ENCODE results near the gene RGL2. TPM values are rescaled to one million over a fixed set of nuclear protein-coding genes. Genes with fewer than 3 reads are reported as not detected.

RGL2 gene
- polyA plus RNA-seq, 1 donor from 2014 or later, result 120 TPM

- H3F3A ChIP-seq (ENCODE audit: insufficient read depth, low read length, poor library complexity, severe bottlenecking), result no peaks in the 10 kb centered on the region
- no peak overlapping the region for H3K27ac ChIP-seq (ENCODE audit: low read length)
- no peak overlapping the region for H3K9ac ChIP-seq (ENCODE audit: low read length)
- no peak overlapping the region for H3K4me3 ChIP-seq (ENCODE audit: low read length)
- H2AFZ ChIP-seq (ENCODE audit: low read depth, low read length), result no peak overlapping the region
- no peaks in the 10 kb centered on the region for H3K9me2 ChIP-seq (ENCODE audit: insufficient read depth, low read length)
- H3K9me3 ChIP-seq (ENCODE audit: low read length), result no peaks in the 10 kb centered on the region
- no peak for TF ChIP-seq CTCF (IDR thresholded peaks at IDR 0.05; ENCODE audit: poor library complexity, severe bottlenecking)
- no peak for TF ChIP-seq TAF1 (IDR thresholded peaks at IDR 0.05; ENCODE audit: low read depth)
- TF ChIP-seq MXI1 (conservative IDR thresholded peaks at IDR 0.05; ENCODE audit: poor library complexity, severe bottlenecking), result no peak
- TF ChIP-seq SMC3 (conservative IDR thresholded peaks at IDR 0.05; ENCODE audit: poor library complexity), result no peak
- TF ChIP-seq, protein P1, sequence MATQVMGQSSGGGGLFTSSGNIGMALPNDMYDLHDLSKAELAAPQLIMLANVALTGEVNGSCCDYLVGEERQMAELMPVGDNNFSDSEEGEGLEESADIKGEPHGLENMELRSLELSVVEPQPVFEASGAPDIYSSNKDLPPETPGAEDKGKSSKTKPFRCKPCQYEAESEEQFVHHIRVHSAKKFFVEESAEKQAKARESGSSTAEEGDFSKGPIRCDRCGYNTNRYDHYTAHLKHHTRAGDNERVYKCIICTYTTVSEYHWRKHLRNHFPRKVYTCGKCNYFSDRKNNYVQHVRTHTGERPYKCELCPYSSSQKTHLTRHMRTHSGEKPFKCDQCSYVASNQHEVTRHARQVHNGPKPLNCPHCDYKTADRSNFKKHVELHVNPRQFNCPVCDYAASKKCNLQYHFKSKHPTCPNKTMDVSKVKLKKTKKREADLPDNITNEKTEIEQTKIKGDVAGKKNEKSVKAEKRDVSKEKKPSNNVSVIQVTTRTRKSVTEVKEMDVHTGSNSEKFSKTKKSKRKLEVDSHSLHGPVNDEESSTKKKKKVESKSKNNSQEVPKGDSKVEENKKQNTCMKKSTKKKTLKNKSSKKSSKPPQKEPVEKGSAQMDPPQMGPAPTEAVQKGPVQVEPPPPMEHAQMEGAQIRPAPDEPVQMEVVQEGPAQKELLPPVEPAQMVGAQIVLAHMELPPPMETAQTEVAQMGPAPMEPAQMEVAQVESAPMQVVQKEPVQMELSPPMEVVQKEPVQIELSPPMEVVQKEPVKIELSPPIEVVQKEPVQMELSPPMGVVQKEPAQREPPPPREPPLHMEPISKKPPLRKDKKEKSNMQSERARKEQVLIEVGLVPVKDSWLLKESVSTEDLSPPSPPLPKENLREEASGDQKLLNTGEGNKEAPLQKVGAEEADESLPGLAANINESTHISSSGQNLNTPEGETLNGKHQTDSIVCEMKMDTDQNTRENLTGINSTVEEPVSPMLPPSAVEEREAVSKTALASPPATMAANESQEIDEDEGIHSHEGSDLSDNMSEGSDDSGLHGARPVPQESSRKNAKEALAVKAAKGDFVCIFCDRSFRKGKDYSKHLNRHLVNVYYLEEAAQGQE (IDR thresholded peaks at IDR 0.05; ENCODE audit: borderline replicate concordance), result no peak
- TF ChIP-seq POLR2AphosphoS5 (IDR thresholded peaks at IDR 0.05), result no peak
- no peak for TF ChIP-seq EZH2 (IDR thresholded peaks at IDR 0.05; ENCODE audit: borderline replicate concordance, insufficient read depth, low read length, poor library complexity, severe bottlenecking)
- no peak for TF ChIP-seq RAD21 (conservative IDR thresholded peaks at IDR 0.05)
- no peak for TF ChIP-seq EP300 (conservative IDR thresholded peaks at IDR 0.05; ENCODE audit: poor library complexity, severe bottlenecking)
- H3K4me2 ChIP-seq (ENCODE audit: low read length), result no peak overlapping the region
- no peaks in the 10 kb centered on the region for H3K36me3 ChIP-seq (ENCODE audit: insufficient read depth, low read length)
- no peaks in the 10 kb centered on the region for H3K27me3 ChIP-seq (ENCODE audit: insufficient read depth, low read depth, low read length)
- H4K20me1 ChIP-seq (ENCODE audit: insufficient read depth), result no peaks in the 10 kb centered on the region
- H3K79me2 ChIP-seq (replicated peaks; ENCODE audit: insufficient read depth, low read length), result peaks cover 5% of the 10 kb centered on the region
These were observed 20.4 kb downstream of the RGL2 start for GRCh38 chr6:33278392-33278741.

DNA sequence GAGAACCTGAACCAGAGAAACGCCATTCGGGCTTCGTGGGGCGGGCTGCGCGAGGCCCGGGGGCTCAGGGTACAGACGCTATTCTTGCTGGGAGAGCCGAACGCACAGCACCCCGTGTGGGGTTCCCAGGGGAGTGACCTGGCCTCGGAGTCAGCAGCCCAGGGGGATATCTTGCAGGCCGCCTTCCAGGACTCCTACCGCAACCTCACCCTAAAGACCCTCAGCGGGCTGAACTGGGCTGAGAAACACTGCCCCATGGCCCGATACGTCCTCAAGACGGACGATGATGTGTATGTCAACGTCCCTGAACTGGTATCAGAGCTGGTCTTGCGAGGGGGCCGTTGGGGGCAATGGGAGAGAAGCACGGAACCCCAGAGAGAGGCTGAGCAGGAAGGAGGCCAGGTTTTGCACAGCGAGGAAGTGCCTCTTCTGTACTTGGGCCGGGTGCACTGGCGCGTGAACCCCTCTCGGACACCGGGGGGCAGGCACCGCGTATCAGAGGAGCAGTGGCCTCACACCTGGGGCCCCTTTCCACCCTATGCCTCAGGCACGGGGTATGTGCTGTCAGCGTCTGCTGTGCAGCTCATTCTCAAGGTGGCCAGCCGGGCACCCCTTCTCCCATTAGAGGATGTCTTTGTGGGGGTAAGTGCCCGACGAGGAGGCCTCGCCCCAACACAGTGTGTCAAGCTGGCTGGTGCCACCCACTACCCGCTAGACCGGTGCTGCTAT lies 20.9 kb downstream of the RGL2 start:
- H2AFZ ChIP-seq (ENCODE audit: low read depth, low read length), result peak overlapping the region; percentile 65
- H3K4me2 ChIP-seq (ENCODE audit: low read length), result peak overlapping the region; percentile 48
- H3K36me3 ChIP-seq (ENCODE audit: insufficient read depth, low read length), result no peaks in the 10 kb centered on the region
- peak overlapping the region; percentile 77 for H3K27ac ChIP-seq (ENCODE audit: low read length)
- H3K27me3 ChIP-seq (ENCODE audit: insufficient read depth, low read depth, low read length), result no peaks in the 10 kb centered on the region
- no peaks in the 10 kb centered on the region for H3K9me3 ChIP-seq (ENCODE audit: low read length)
- H3K4me3 ChIP-seq (ENCODE audit: low read length), result peak overlapping the region; percentile 82
- TF ChIP-seq POLR2AphosphoS5 (IDR thresholded peaks at IDR 0.05), result no peak
- no peak for TF ChIP-seq EZH2 (IDR thresholded peaks at IDR 0.05; ENCODE audit: borderline replicate concordance, insufficient read depth, low read length, poor library complexity, severe bottlenecking)
- no peak for TF ChIP-seq EP300 (conservative IDR thresholded peaks at IDR 0.05; ENCODE audit: poor library complexity, severe bottlenecking)
- no peak for TF ChIP-seq MXI1 (conservative IDR thresholded peaks at IDR 0.05; ENCODE audit: poor library complexity, severe bottlenecking)
- TF ChIP-seq RAD21 (conservative IDR thresholded peaks at IDR 0.05), result no peak
- TF ChIP-seq TAF1 (IDR thresholded peaks at IDR 0.05; ENCODE audit: low read depth), result no peak
- TF ChIP-seq, protein P1 (IDR thresholded peaks at IDR 0.05; ENCODE audit: borderline replicate concordance), result no peak
- TF ChIP-seq SMC3 (conservative IDR thresholded peaks at IDR 0.05; ENCODE audit: poor library complexity), result no peak
- peak; percentile 5 for TF ChIP-seq CTCF (IDR thresholded peaks at IDR 0.05; ENCODE audit: poor library complexity, severe bottlenecking)
- peaks cover 11% of the 10 kb centered on the region for H3K79me2 ChIP-seq (replicated peaks; ENCODE audit: insufficient read depth, low read length)
- no peaks in the 10 kb centered on the region for H4K20me1 ChIP-seq (ENCODE audit: insufficient read depth)
- H3K9ac ChIP-seq (ENCODE audit: low read length), result peak overlapping the region; percentile 81
- no peaks in the 10 kb centered on the region for H3F3A ChIP-seq (ENCODE audit: insufficient read depth, low read length, poor library complexity, severe bottlenecking)
- no peaks in the 10 kb centered on the region for H3K9me2 ChIP-seq (ENCODE audit: insufficient read depth, low read length)

Measured in neural cell (in vitro differentiated cells).